ENCODE results near the gene ADCY7.

GRCh38 chr16:50248845-50249244 lies 17.5 kb upstream of the ADCY7 start:
- TF ChIP-seq CTCF (IDR thresholded peaks at IDR 0.05; ENCODE audit: low read depth, low read length) (no peak), POLR2A (IDR thresholded peaks at IDR 0.05; ENCODE audit: extremely low read depth, insufficient read length) (no peak)
